ENCODE data around the gene C2CD4A.

C2CD4A gene

DNA sequence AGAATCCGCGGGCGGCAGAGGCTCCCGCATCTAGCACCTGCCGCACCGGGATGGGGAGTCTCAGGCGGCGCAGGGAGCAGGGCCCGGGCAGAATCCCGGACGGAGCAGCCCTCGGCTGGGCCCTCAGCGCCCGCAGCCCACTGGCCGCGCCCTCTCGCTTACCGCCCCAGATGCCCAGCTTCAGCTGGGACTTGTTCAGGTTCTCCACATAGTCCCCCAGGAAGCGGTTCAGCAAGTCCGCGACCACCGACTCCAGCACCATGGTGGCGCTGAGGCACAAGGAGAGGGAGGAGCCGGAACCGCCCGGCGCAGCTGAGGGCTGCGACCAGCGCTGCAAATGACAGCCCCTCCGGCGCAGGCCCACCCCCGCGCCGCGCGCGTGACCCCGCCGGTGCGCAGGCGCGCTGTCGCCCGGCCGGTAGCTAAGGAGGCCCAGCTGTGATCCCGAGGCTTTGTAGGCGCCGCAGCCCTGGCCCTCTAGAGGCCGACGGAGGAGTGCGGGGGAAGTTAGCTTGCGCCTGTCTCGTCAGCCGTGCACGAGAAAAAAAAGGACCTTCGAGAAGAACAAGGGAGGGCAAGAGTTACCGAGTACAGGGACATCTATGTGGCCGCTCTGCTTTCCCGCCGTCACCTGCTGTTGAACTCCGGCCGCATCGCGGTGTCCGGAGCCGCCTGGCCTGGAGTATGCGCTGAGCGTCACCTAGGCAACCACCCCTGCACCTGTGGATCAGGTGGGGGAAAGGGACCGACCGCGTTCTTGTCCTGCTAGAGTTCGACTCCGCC, 6.5 kb upstream of the C2CD4A start, which contains the start of gene VPS13C:
VPS13C (minus strand) TSS at position 335 of the 783 bp plus-strand sequence; CDS start at position 262, 73 bp downstream.
- peak; percentile 95 for DNase-seq (ENCODE audit: low spot score)

DNA sequence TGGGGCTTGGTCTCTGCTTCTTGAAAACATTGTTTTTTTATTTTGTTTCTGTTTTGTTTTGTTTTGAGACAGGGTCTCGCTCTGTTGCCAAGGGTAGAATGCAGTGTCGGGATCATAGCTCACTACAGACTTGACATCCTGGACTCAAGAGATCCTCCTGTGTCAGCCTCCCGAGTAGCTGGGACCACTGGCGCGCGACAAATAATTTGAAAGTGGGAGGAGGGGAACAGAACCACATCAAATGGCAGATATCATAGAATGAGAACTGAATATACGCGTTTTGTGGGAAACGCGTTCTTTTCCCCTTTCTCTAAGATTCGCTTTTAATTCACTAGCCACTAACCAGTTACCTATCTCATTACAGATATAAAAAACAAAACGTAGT, 5.9 kb upstream of the C2CD4A start:
- DNase-seq (ENCODE audit: low spot score), result no peak

DNA sequence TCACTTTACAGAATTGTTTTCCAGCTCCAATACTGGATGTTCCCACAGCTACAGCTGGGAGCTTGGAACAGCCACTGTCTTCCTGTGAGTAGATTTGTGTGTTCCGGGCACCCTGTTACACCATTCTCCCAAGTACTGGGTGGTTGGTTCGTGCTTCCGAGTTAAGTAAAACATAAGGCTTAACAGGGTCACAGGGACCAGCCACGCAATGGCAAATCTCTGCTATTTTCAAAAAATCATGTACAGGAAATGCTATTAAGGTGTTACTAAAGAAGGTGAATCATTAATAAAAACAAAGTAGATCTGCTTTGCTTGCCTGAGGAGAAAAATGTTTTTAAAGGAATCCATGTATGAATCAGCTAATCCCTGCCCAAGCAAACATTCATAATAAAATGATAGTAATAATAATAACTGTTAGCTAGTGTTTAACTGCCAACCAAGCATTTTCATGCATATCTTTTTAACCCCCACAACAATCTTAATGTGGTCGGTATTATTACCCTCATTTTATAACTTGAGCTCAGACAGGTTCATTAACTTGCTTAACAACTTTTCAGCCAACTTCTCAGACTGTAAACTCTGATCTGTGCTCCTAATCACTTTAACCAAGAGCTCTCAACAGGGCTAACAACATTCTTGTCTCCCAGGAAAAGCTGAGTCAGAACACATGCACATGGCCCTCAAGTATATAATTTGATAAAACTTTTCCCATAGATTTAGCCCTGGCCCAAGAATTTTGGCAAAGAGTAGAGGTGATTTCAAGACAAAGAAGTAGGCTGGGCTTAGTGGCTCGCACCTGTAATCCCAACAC, 2.7 kb upstream of the C2CD4A start:
- DNase-seq (ENCODE audit: low spot score), result peak; percentile 12

DNA sequence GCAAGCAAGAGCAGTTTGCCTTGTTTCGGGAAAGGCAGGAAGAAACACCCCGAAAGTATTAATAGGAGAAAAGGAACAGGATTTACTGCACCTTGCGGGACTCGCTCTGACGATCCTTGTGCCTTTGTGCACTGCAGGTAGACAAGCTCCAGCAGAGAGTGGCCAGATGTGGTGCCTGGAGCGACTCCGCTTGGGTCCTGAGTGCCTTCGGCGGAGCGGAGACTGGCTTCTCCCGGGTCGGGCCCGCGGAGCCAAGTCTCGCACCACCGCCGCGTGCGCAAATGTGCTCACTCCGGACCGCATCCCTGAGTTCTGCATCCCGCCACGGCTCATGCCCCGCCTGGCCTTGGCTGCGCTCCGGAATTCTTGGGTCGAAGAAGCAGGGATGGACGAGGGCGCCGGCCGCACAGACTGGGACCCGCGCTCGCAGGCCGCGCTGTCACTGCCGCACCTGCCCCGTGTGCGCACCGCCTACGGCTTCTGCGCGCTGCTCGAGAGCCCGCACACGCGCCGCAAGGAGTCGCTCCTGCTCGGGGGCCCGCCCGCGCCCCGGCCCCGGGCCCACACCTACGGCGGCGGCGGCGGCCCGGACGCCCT, 769 bp downstream of the C2CD4A start:
- DNase-seq (ENCODE audit: low spot score), result no peak

DNA sequence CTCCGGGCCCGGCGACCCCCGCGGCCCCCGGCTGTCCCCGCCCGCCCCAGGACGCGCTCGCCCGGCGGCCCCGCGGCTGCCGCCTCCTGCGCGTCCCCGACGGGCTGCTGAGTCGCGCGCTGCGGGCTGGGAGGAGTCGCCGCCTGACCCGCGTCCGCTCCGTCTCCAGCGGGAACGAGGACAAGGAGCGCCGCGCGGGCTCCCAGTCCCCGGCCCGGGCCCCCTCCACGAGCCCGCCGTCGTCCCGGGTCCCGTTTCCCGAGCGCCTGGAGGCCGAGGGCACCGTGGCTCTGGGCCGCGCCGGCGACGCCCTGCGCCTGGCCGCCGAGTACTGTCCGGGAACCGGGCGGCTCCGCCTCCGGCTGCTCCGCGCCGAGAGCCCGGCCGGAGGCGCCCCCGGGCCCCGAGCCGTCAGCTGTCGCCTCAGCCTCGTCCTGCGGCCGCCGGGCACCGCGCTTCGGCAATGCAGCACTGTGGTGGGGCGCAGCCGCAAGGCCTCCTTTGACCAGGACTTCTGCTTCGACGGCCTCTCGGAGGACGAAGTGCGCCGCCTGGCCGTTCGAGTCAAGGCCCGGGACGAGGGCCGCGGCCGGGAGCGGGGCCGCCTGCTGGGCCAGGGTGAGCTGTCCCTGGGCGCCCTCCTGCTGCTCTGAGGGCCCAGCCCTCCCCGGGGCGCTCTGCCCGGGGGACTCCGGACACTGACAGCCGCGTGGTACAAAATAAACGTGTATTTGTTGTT, 1.5 kb downstream of the C2CD4A start:
- no peak for DNase-seq (ENCODE audit: low spot score)

DNA sequence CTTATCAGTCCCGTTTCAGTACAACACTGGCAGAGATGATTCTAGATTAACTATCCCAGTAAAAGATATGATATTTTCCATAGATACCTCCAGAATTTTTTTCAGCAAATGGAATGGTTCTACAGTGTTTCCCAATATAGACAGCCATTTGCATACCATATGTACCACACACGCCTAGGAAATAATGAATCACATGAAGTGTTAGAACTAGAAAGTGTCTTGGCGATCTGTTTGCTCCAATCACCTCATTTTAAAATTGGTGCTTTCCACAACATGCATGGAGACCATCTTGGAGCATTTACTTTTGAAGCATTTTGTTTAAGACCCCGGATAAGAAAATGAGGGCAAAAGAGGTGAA, 2.0 kb downstream of the C2CD4A start:
- DNase-seq (ENCODE audit: low spot score), result peak; percentile 32

DNA sequence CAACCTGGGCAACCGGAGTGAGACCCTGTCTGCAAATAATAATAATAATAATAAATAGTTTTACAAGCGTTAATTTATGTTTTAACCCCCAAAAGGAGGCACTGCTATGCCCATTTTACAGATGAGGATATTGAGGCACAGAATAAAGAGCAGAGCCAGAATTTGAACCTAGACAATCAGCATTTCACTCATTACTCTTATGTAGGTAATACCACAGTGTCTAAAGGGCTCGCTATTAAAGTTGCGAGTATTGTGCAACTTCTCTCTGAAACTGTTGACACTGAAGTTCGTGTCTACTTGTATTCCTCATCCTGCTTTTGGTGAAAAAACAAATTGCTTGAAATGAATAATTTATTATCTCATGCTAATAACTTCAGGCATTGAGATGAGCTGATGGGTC, 2.8 kb downstream of the C2CD4A start:
- DNase-seq (ENCODE audit: low spot score), result no peak

DNA sequence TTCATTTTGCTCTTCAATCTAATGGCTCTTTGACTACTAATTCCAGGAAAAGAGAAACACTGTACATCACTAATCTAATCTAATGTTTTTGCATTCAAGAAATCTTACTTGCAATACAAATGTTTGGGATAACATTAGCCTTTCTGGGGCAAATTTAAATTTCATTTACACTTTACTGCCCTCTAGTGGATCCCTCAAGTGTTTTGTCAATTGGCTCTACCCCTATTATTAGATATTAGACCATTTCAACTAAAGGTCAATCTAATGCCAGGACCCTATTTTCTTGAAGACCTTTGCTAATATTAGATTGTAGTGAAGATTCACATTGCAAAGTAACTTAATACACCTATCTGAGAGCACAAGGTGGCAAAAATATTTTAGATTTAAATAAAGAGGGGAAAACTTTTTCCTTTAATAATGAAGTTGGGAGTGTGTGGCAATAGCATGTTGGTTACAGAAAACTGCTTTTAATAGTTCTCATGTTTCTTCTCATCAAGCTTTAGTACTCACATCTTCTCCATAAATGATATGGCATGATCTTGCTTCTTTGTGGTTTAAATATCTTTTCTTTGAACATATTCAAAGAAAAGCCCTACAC, 5.0 kb downstream of the C2CD4A start:
- peak; percentile 57 for DNase-seq (ENCODE audit: low spot score)

DNA sequence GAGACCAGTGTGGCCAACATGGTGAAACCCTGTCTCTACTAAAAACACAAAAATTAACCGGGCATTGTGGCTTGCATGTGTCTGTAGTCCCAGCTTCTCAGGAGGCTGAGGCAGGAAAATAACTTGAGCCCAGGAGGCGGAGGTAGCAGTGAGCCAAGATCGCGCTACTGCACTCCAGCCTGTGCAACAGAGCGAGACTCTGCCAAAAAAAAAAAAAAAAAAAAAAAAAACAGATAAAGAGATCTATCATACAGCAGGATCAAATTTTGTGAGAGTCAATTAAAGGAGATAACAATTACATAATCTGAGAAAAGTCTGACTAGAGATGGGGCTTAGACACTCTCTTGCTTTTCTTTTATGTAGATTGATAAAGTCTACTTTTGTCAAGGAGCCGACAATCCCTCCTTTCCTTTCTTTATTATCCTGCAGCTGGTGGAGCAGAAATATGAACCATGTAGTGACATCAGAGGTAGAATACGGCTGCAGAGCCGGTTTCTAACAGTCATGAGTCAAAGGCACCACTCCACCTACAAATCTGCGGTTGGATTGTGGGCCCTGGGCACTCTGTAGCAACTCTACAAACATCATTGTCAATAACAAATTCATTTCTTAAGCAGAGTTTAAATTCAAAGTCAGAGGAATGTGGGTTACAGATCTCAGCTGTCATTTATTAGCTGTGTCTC, 9.0 kb downstream of the C2CD4A start:
- DNase-seq (ENCODE audit: low spot score), result no peak

DNA sequence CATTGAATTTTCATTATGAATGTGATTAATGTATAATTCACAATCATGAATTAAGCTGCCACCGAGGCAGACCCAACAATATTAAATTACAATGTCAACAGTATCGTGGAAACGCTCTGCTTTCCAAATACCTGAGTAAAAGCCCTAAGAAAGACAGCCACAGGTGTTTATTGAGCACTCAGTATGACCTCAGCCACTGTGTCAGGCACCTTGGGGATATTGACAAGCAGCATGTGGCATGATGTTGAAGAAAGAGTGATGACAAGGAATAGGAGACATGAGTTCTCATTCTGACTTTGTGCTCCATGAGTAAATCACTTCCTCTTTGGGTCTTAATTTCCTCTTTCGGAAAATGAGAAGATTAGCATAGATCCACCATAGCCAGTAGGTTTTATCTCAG, 12.8 kb downstream of the C2CD4A start:
- no peak for DNase-seq (ENCODE audit: low spot score)

DNA sequence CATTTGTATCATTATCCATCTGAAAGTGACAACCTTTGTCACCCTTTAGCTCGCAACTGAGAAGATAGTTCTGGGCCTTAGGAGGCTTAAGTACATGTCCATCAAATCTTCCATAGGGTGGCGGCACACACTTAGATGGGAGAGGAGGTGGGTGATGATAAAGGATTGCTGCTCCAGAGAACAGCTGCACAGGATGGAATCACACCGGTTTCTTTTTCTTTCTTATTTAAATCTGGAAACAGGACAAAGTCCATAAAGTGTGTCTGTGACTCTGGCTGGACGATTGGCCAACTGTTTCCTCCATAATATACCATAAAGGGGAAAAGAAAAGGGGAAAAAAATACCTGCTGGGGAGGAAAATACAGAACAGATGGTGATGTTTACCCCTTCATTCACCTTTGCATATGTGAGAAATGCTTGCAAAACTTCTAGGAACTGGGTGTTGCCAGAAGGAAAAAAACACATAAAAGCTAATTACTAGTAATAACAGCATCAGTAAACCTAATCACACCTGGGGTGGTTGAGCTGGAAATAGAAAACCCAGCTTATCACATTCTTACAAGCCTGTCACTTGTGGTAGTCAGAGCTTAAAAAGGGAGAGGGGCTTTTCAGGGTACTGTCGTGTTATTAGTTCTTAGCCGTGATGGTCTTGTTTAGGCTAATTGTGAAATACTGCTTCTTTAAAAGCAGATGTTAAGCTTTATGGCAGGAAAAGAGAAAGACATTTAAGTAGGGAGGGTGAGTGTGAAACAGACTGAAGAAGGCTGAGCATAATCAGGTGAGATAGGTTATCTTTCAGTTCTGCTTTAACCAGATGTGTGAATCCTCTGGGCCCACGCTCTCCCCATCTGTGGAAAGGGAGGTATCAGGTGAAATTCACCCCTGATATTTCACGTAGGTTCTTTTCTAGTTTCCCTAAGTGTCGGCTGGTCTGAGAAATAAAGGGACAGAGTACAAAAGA, 16.7 kb downstream of the C2CD4A start:
- no peak for DNase-seq (ENCODE audit: low spot score)

DNA sequence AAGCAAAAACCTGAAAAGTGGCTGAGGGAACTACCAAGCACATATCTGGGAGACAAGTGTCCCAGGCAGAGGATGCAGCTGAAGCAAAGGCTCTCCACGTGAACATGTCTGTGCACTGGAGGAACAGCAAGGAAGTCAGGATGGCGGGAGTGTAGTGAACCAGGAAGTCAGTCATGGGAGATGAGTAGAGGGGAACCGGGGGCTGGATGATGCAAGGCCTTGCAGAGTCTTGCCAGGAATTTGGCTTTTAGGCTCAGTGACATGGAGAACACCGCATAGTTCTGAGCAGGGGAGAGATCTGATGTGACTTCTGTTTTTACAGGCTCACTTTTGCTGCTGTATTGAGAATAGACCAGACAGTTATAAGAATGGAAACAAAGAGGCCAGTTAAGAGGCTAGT, 19.0 kb downstream of the C2CD4A start:
- DNase-seq (ENCODE audit: low spot score), result no peak

DNA sequence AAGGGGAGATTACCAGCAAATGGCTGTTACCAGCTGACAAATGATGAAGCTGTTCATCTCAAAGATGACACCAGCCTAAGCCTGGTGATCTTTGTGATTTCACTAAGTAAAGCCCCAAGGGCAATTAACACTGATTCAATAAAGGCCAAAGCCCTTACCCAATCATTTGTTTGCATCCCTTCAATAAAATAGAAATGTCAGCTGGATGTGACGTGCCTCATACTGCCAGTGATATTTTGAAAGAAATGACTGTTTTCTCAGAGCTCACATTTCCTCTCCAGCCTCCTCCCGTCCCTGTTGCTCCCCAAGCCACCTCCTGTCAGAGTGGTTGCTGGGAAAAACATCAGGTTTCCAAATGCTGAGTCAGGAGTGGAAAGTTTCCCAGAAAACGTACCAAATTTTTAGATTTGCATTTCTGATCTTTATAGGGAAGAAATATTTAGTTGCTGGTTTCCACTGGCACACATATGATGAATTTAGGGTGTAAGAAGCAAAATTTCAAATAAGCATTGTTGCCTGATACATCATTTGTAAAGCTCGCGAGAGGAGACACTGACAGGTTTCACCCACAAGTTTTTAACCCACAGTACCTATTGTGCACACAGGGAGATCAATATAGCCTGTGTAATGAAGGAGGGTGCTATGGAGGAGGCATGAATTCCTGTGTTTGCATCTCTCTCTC, 21.0 kb downstream of the C2CD4A start:
- no peak for DNase-seq (ENCODE audit: low spot score)

DNA sequence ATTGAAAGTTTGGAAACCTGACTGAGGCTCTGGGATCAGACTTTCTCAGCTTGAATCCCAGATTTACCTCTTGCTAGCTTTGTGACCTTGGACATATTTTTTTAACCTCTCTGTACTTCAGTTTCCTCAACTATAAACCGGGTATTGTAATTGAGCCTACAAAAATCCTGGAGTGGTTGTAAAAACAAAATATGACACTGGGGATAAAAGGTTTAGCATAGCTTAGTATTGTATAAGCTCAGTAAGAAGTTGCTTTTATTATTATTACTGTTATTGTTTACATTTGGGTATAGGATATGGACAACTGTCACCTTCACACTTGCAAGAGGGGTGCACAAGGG, 21.5 kb downstream of the C2CD4A start:
- no peak for DNase-seq (ENCODE audit: low spot score)

DNA sequence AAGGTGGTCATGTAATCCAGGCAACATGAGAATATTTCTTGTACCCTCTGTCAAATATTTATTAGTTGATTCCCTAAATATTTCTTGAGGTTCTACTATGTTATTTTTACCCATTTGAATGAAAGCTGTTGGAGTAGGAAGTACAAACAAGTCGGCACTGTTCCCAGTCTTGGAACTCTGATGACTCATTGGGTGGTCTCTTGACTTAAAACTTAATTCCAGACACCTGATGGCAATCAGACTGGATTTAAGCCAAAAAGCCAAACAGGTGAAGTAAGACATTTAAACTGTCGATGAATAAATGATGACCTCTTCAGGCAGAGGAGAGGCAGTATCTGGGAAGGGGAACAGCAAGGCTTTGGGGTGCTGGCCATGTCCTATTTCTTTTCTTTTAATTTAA, 22.8 kb downstream of the C2CD4A start:
- no peak for DNase-seq (ENCODE audit: low spot score)

DNA sequence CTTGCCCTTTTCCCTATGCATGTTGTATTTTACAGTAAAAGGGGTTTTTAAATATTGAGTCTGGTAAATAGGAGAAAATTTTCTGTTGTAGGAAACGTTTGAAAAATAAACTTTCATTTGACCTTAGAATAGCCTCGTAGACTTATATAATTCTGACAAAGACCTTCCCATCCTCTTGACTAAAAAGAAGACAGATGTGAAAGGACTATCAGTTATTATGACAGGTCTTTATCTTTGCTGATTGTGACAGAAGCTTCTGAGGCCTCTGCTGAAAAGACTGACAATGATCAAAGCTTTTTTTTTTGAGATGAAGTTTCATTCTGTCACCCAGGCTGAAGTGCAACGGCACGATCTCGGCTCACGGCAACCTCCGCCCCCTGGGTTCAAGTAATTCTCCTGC, 24.2 kb downstream of the C2CD4A start:
- no peak for DNase-seq (ENCODE audit: low spot score)

DNA sequence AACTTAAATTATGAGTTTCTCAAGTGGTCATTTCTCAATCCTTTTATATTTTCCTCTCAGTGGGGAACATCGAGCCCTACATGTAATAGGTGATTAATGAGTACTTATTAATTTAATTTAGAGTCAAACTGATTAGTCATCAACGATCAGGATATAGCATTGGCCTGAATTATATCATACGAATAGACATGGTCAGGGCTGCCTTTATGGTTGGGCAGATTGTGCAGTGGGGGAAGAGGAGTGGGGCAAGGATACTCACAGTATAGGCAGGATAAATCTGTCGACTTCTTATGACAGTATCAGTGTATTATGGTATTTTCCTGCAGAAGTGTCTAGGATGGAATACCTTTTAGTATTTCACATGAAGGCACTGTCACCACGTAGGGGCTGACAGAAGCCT, 27.0 kb downstream of the C2CD4A start:
- no peak for DNase-seq (ENCODE audit: low spot score)

DNA sequence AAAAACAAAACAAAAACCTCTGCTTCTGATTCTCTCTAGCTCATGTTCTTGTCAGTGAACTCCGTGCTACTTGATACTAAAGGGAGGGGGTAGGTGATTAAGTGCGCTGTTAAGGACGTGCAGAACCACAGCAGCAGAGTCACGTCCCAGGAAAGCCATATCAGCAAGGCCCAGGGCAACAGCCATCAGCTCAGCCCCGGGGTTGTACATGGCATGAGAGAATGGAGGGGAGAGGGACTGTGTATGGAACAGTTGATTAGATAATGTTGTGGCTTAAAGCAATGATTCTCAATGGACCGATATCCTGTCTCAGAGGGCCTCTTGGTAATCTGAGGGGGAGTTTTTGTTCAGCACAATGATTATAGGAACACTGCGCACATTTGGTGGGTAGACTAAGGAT, 27.6 kb downstream of the C2CD4A start:
- DNase-seq (ENCODE audit: low spot score), result no peak

DNA sequence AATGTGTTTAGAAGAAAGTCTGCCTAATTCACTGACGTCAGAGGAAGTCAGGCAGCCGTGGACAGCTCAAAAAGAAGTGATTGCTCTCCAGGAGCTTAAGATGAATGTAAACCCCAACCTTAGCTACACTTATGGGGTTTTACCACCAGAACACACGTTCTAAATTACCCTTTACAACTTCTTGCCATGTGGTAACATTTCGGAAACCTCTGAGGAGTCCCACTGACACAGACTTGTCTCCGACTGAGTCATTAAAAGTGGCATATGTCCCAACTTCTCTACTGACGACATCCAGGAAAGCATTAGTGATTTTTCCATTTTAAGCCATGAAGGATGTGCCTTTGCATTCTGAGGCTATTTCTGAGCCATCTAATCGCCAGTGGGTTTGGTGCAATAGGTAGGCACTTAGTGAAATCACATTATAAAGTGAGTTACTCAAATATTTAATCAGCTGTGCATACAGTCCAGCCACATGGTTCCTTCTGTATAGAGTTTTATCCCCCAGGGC, 32.4 kb downstream of the C2CD4A start:
- no peak for DNase-seq (ENCODE audit: low spot score)

DNA sequence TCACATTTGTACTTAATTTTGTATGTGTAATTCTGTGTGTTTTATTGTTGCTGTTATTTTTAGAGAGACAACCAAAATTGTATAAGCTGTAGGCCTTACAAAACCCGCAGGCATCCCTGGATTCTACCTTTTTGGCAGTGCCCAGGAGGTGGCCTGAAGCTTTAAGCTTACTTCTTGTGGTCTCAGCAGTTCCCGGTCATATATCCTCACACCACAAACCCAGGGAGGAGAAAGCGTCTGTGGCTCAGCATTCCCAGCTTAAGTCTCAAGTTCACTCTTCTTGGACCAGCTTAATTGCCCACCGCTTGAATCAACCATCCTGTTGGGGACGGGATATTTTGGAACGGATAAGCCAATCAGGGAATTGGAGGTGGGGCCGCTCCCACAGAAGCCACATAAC, 36.7 kb downstream of the C2CD4A start:
- DNase-seq (ENCODE audit: low spot score), result no peak

All from RKO (cell line).